Brain pericyte (primary cell): ENCODE data around the gene CRYGA.

ENCODE experiments used
- DNase-seq: peaks from one replicate; pipeline ENCODE4 v3.0.0-alpha.2; 2012; ENCODE audit warnings: low read depth, low spot score

The CRYGA gene

GRCh38 chr2:208163489-208163888 is at the start of gene CRYGA:
Gene CRYGA, minus strand, starts transcription at chr2:208163589. Its CDS starts 33 bp downstream, at chr2:208163556.
- no peak for DNase-seq

DNA sequence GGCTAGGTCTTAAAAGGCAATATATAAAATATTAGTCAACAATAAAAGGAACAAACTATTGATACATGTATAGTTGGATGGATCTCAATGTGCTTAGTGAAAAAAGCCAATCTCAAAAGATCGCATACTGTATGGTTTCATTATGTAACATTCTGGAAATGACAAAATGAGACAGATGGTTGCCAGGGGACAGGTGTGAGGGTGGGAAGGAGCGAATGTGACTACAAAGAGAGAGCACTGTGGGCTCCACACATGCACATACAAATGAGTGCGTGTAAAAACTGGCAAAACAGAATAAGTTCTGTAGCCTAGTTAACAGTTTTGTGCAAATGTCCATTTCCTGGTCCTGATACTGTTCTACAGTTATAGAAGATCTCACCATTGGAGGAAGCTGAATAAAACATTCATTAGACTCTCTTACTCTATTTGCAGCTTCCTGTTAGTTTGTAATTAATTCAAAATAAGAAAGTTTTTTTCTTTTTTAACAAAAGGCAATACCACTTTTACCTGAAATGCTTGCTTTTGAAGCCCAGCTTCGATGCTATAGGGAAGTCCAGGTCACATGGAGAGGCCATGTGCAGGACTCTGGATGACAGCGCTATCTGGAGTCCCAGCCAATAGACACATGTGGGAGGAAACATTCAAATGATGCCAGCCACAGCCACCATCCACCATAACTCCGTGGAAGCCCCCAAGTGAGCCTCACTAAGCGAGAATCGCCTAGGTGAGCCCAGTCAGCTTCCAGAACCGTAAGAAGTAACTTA is 47.5 kb upstream of the CRYGA start:
- no peak for DNase-seq

GRCh38 chr2:208208335-208209085 is 45.1 kb upstream of the CRYGA start:
- no peak for DNase-seq

GRCh38 chr2:208207769-208208168 is 44.4 kb upstream of the CRYGA start:
- DNase-seq = no peak

DNA sequence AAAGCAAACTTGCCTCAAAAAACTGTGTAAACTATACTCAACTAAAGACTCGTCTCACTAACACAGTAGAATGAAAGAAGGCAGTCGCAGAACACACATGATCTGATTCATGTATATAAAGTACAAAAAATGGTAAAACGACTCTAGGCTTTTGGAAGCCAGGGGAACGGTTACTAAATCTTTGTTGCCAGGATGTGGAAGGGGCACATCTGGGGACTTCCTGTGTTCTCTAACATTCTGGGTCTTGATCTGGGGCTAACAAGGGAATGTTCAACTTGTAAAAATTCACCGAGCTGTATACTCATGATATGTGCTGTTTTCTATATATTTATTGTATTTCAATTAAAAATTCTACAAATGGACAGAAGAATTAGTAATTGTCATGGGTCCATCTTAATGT is 40.8 kb upstream of the CRYGA start:
- no peak for DNase-seq

DNA sequence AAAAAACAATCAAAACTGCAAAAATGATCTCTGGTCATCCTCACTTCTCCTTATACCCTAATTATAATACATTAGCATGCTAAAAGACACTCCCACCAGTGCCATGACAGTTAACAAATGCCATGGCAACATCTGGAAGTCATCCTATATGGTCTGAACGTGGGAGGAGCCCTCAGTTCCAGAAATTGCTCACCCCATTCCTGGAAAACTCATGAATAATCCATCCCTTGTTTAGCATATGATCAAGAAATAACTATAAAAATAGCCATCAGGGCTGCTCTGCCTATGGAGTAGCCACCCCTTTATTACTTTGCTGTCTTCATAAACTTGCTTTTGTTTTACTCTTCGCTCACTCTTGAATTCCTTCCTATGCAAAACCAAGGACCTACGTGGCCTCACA is 32.1 kb upstream of the CRYGA start:
- no peak for DNase-seq

GRCh38 chr2:208192611-208193236 is 29.3 kb upstream of the CRYGA start:
- DNase-seq = no peak

DNA sequence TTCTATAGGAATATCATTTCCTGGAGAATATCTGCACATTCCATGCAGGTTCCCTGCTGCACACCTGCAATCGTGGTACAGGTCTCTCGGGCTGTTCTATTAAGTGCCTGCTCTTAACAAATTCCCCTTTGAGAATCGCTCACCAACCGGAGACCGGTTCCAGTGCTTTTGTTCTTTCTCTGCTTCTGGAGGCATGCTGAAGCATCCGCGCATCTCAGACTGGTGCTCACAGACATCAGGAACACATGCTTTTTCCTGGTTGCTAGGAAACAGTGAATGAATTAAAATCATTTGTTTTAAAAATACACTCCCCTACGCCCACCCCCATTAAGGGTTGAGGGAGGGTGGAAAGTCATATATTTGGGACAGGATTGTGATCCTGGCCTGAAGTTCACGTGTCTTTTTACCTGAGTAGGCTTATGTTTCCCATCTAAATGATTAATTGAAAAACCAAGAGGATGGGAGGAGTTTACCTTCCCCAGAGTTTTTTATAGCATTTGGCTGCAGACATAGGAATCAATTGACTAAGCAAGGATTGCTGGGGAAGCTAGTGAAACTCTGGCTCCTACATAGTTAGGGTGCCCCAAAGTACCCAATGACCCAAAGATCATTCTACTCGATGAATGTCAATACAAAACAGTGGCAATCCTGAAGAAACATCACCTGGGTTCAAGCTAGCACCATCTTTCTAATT is 26.6 kb upstream of the CRYGA start, which contains the start of gene C2orf80:
Gene C2orf80 (minus strand): TSS at position 221 of the 694 bp plus-strand sequence. CDS start 3,044 bp downstream, outside the sequence.
- DNase-seq = no peak

GRCh38 chr2:208189069-208189809 is 25.9 kb upstream of the CRYGA start:
- no peak for DNase-seq

DNA sequence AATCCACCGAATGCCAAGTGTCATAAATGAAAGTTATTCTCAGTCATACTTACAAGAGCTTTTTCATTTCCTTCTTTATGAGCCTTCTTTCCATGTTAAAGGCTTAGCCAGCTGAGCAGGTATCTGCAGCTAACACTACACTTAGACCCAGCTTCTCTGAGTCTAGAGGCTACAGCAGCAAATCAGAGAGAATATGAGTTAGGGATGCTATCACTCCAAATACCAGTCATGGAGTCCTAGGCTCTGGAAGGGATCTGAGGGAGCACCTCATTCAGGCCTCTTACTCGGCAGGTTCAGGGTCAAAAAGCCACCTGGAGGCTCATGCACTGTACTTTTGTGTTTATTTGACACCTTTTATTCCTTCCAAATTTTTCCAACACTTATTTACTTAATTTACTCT is 23.5 kb upstream of the CRYGA start:
- no peak for DNase-seq

DNA sequence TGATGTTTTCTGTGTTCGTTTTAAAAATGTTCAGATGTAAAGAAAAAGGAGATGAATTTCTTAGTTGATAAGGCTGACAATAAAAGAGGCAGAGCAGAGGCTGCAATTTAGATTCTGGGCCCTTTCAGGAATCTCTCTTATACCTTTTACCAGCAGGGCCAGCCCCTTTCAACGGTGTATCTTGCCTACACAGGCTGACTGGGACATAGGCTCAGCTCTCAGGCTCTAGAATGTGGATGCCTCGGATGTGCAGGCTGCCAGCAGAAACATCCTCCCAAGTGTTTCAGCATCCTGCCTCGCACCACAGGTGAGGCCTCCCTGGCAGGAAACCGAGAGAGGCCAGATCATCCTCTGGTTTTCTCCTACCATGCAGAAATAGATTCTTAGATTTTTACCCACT is 23.1 kb upstream of the CRYGA start:
- no peak for DNase-seq

GRCh38 chr2:208183972-208184705 is 20.8 kb upstream of the CRYGA start:
- no peak for DNase-seq

DNA sequence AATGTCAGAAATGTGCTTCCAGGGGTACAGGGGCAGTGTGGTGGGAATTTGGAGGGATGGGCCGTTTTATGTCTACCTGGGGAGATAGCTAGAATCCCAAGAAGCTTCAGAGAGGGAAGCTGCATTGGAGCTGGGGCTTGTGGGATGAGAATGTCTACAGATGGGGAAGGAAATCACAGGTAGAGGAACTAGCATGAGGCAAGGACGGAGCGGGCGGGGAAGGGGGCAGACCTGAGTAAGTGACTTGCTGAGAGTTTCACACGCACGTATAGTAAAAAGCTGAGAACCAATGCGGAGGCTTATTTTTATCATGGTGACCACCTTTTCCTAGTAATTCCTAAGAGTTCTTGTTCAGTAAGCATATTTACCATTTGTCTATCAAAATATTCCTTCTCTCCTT is 20.1 kb upstream of the CRYGA start:
- DNase-seq = no peak

GRCh38 chr2:208182835-208183234 is 19.4 kb upstream of the CRYGA start:
- DNase-seq = no peak

GRCh38 chr2:208179028-208179609 is 15.7 kb upstream of the CRYGA start:
- DNase-seq = no peak

DNA sequence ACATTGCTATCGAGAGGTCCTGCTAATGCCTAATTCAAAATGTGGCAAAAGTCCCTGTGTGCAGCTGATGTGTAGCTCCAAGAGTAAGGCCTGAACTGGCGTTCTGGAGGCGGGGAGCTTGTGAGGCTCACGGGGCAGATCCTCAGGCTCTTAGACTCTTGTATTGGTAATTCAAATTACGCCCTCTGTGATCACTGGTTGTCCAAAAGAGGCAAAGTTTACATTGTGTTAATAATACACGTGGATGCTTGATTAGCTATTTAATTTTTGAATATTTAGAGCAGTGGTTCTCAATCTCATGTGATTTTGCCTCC is 12.4 kb upstream of the CRYGA start:
- DNase-seq = no peak

DNA sequence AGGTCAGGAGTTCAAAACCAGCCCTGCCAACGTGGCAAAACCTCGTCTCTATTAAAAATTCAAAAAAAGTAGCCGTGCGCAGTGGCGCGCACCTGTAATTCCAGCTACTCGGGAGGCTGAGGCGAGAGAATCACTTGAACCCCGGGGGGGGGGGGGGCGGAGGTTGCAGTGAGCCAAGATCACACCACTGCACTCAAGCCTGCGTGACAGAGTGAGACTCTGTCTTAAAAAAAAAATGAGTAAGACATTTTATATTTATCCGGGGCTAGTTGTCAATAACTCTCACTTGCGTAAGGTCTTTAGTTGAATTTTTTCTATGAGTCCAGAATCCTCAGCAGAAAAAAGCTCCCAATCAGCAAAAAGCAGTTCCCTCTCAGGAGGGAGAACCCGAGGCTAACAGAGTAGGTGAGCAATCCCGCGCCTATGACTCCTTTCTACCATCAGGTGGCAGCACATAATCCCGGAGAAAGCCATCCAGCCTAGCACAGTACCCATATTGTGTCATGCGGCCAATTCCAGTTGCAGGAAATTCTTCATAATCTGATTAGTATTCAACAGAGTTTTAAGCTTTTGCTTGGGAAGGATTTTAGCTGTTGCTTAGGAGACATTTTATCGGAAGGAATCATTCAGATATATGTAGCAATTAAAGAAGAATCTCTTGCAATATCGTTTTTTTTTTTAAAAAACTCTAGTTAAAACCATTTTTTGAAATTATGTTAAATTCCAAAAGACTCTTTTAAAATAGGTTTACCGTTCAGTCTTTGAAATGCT is 11.9 kb upstream of the CRYGA start:
- DNase-seq = peak; percentile 31

DNA sequence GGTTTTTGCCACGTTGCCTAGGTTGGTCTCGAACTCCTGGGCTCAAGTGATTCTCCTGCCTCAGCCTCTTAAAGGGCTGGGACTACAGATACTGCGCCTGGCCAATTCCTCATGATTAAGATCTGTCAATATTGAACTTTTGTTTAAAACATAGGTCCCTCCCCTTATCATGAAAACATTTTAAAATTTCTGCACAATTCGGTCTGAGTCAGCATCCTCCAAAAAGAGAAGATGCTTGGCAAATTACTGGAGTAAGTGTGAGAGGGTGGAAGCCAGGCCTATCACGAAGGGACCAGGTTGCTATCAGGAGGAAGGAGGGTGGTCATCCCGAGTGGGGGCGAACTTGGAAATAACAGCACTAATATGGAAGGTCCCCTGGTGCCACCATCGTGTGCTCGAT is 10.8 kb upstream of the CRYGA start:
- DNase-seq = no peak

DNA sequence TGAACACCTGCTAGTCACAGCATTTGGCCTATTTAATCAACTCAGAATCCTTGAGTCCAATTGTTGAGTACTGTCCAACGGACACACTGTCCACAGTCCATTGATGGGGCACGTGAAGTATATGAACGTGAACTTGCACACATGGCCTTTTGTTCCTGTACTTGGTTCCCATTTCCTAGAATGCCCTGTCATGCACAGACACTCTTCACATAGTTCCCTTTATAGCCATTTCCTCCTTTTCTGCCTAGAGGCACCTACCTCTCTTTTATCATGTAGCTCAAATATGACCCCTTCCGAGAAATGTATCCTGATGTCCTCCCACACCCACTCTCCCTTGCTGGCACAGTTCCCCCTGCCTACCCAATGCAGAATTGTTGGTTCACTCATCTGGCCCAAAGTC is 8.7 kb upstream of the CRYGA start:
- DNase-seq = no peak
